Parathyroid adenoma (tissue), 2 donors: ENCODE data around the gene ADGRA3.

Experiments
- H2AFZ ChIP-seq: fragments of 300-600 bp; sonication (generic); one replicate; pipeline ENCODE4 v1.7.0; 2017; ENCODE audit warnings: antibody characterized with exemption, mild to moderate bottlenecking
- H3K27ac ChIP-seq: fragments of 300-600 bp; sonication (generic); one replicate; pipeline ENCODE4 v1.7.0; 2017
- H3K27me3 ChIP-seq: fragments of 300-600 bp; sonication (generic); one replicate; pipeline ENCODE4 v1.7.0; 2017; ENCODE audit warnings: low read length; ENCODE audit not compliant: control insufficient read depth, insufficient read depth
- H3K36me3 ChIP-seq: fragments of 300-600 bp; sonication (generic); one replicate; pipeline ENCODE4 v1.7.0; 2017; ENCODE audit warnings: low read length; ENCODE audit not compliant: control insufficient read depth, insufficient read depth
- H3K4me1 ChIP-seq: fragments of 300-600 bp; sonication (generic); one replicate; pipeline ENCODE4 v1.7.0; 2017; ENCODE audit warnings: control low read depth
- H3K4me2 ChIP-seq: fragments of 300-600 bp; sonication (generic); one replicate; pipeline ENCODE4 v1.7.0; 2017; ENCODE audit warnings: low read length
- H3K4me3 ChIP-seq: fragments of 300-600 bp; sonication (generic); one replicate; pipeline ENCODE4 v1.7.0; 2017; ENCODE audit warnings: low read depth, low read length
- H3K79me2 ChIP-seq: fragments of 300-600 bp; sonication (generic); one replicate; pipeline ENCODE4 v1.7.0; 2017; ENCODE audit warnings: control low read depth
- H3K9ac ChIP-seq: fragments of 300-600 bp; sonication (generic); one replicate; pipeline ENCODE4 v1.7.0; 2017; ENCODE audit warnings: mild to moderate bottlenecking
- H3K9me3 ChIP-seq: fragments of 300-600 bp; sonication (generic); one replicate; pipeline ENCODE4 v1.7.0; 2017; ENCODE audit warnings: low read length; ENCODE audit not compliant: control insufficient read depth
- CTCF ChIP-seq: fragments of 300-600 bp; sonication (generic); IDR thresholded peaks from one replicate; pipeline ENCODE4 v1.7.0; 2017; ENCODE audit warnings: antibody characterized with exemption, mild to moderate bottlenecking
- donor health status: primary hyperparathyroidism.

ADGRA3 gene

DNA sequence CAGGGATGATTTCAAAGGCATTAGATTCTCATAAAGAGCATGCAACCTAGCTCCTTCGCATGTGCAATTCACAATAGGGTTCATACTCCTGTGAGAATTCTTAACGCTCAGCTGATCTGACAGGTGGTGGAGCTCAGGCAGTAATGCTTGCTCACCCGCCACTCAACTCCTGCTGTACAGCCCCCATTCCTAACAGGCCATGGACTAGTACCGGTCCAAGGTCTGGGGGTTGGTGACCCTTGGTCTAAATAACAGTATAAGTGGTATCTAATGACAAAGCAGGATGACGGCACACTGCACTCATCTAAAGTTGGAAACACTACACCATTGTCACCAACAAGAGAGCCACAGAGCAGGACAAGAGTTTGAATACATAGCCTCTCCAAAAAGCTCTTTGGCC is 28.5 kb downstream of the ADGRA3 start:
- Histone ChIP-seq H3K9me3 (no peaks in the 10 kb centered on the region), H3K9ac (no peak overlapping the region), H3K36me3 (no peaks in the 10 kb centered on the region), H3K27ac (no peak overlapping the region), H3K4me1 (no peaks in the 10 kb centered on the region), H2AFZ (no peak overlapping the region), H3K4me2 (no peak overlapping the region), H3K4me3 (no peak overlapping the region), H3K79me2 (peaks cover 3% of the 10 kb centered on the region), H3K27me3 (no peaks in the 10 kb centered on the region)
- no peak for TF ChIP-seq CTCF

DNA sequence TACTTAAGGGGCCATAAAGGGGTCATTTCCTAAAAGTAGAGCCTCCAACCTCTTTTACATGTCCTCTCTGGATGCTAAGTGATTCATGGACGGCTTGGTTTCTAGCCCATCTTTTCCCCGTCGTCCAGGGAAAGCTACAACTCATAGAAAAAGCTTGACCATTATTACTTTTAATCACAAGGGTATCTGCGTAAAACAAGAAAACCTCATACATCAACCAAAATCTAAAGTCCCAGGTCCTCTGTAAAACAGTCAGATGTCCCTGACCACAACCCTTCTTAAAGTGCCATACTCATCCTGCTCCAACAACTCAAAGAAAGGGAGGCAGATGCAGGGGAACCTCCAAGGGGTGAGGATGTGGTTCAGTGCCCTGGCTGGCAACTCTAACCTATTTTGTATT is 29.6 kb downstream of the ADGRA3 start:
- no peaks in the 10 kb centered on the region for H3K4me1 ChIP-seq
- H3K4me3 ChIP-seq: no peak overlapping the region

GRCh38 chr4:22485737-22486136 is 30.1 kb downstream of the ADGRA3 start:
- no peak overlapping the region for H2AFZ ChIP-seq
- no peak overlapping the region for H3K27ac ChIP-seq
- no peak for TF ChIP-seq CTCF
- H3K4me2 ChIP-seq: no peak overlapping the region
- no peaks in the 10 kb centered on the region for H3K4me1 ChIP-seq
- no peak overlapping the region for H3K4me3 ChIP-seq
- peaks cover 3% of the 10 kb centered on the region for H3K79me2 ChIP-seq
- H3K27me3 ChIP-seq: no peaks in the 10 kb centered on the region
- no peak overlapping the region for H3K9ac ChIP-seq
- H3K9me3 ChIP-seq: no peaks in the 10 kb centered on the region
- H3K36me3 ChIP-seq: no peaks in the 10 kb centered on the region

More for the DNA sequence above, 29.6 kb downstream of the ADGRA3 start:
- no peak overlapping the region for H3K9ac ChIP-seq
- no peak overlapping the region for H3K27ac ChIP-seq
- no peak overlapping the region for H3K4me2 ChIP-seq
- no peaks in the 10 kb centered on the region for H3K27me3 ChIP-seq
- H3K79me2 ChIP-seq: peaks cover 3% of the 10 kb centered on the region
- no peak overlapping the region for H2AFZ ChIP-seq
- no peaks in the 10 kb centered on the region for H3K36me3 ChIP-seq
- TF ChIP-seq CTCF: no peak
- no peaks in the 10 kb centered on the region for H3K9me3 ChIP-seq

GRCh38 chr4:22483551-22483981 is 32.3 kb downstream of the ADGRA3 start:
- no peaks in the 10 kb centered on the region for H3K27me3 ChIP-seq
- no peaks in the 10 kb centered on the region for H3K36me3 ChIP-seq
- H3K27ac ChIP-seq: no peak overlapping the region
- no peak overlapping the region for H3K9ac ChIP-seq
- H2AFZ ChIP-seq: no peak overlapping the region
- no peak overlapping the region for H3K4me3 ChIP-seq
- H3K4me1 ChIP-seq: no peaks in the 10 kb centered on the region
- H3K4me2 ChIP-seq: no peak overlapping the region
- H3K9me3 ChIP-seq: no peaks in the 10 kb centered on the region
- TF ChIP-seq CTCF: no peak
- H3K79me2 ChIP-seq: peaks cover 3% of the 10 kb centered on the region

DNA sequence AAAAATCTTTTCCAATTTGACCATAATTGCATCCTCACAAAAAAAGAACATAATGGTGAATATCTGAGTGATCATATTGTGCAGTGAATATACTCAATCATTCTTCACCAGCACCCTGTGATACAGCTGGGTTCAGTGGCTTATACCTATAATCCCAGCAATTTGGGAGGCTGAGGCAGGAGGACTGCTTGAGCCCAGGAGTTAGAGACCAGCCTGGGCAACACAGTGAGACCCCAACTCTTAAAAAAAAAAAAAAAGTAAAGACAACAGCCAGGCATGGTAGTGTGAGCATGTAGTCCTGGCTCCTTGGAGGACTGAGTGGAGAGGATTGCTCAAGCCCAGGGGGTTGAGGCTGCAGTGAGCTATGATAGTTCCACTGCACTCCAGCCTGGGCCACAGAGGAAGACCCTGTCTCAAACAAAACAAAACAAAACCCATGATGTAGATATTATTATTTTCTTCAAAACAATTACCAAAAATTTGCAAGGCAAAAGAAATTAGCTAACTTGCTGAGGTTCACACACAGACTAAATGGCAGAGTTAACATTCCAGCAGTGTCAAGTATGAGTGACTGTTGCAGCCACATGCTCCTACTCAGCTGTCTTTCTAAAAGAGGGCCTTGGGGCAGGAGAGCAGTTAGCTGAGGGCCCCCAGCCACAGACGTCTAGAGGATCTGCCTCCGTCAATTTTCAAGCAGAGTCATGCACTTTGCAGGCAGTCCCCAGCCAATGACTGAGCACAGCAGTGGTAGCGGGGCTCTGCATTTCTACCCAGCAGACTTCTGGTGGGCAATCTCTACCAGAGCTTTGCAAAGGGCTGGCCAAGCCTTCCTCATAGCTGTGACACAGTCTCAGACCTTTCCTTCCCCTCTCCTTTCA is 33.4 kb downstream of the ADGRA3 start:
- no peak overlapping the region for H3K9ac ChIP-seq
- no peak overlapping the region for H3K27ac ChIP-seq
- no peaks in the 10 kb centered on the region for H3K79me2 ChIP-seq
- no peaks in the 10 kb centered on the region for H3K9me3 ChIP-seq
- no peak overlapping the region for H3K4me3 ChIP-seq
- no peak overlapping the region for H3K4me2 ChIP-seq
- no peak for TF ChIP-seq CTCF
- no peaks in the 10 kb centered on the region for H3K36me3 ChIP-seq
- no peaks in the 10 kb centered on the region for H3K27me3 ChIP-seq
- H3K4me1 ChIP-seq: no peaks in the 10 kb centered on the region
- no peak overlapping the region for H2AFZ ChIP-seq
